SIG-M5 treated with dmso at 0.1 percent for 504 hours (cell line): ENCODE data around the gene CDK14.

Experiments used
- DNase-seq: peaks from one replicate; lab custom pipeline; 2025; ENCODE audit not compliant: unreplicated experiment; lab: John Stamatoyannopoulos, UW

The CDK14 gene

DNA sequence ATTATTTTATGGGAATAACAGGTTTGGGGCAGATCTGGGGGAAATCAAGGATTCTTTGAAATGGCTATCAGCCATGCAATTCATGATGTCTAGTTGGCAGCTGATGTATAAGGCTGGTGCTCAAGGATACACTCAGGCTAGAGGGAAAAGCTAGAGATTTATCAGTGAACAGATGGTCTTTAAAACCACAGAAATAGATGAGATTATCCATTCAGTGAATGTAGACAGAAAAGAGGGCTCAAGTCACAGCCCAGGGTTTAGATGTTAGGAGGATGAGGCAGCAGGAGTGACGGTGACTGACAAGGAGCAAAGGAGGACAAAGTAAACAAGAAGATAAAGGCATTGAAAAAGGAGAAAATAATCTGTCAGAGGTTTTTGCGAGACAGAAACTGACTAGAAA lies 238.7 kb downstream of the CDK14 start:
- no peak for DNase-seq

DNA sequence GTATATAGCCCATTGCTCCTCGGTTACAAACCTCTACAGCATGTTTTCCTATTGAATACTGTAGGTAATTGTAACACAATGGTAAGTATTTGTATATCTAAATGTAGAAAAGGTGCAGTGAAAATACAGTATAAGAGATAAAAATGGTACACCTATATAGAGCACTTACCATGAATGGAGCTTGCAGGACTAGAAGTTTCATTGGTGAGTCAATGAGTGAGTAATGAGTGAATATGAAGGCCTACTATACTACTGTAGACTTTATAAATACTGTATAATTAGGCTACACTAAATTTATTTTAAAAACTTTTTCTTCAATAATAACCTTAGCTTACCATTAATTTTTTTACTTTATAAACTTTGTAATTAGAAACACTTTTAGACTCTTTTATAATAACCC lies 239.7 kb downstream of the CDK14 start:
- DNase-seq = no peak

DNA sequence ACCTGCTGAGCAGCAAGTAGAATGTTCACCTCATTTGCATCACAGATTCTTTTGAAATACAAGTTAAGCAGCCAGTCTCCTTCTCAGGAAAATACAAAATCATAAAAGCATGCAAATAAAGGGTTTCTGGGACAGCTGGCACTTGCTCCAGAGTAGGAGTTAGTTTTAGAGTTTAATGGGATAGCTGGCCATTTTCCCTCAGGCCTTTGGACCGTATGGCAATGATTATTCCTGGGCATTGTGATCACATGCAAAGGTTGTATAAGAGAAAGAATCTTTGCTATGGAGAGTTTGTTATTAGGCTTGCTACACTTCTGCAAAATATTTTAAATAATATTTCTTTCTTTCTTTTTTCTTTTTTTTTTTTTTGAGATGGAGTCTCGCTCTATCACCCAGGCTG lies 240.8 kb downstream of the CDK14 start:
- no peak for DNase-seq

DNA sequence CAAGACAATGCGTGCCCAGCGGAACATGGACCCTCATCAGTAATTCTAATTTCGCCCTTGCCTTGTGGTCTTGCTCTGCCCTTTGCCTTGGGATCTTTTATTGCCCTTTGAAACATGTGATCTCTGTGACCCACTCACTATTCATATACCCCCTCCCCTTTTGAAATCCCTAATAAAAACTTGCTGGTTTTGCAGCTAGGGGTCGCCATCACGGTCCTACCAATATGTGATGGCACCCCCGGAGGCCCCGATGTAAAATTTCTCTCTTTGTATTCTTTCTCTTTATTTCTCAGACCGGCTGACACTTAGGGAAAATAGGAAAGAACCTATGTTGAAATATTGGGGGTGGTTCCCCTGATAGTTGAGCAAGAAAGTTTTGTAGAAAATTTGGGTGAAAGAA lies 242.7 kb downstream of the CDK14 start:
- DNase-seq = no peak

DNA sequence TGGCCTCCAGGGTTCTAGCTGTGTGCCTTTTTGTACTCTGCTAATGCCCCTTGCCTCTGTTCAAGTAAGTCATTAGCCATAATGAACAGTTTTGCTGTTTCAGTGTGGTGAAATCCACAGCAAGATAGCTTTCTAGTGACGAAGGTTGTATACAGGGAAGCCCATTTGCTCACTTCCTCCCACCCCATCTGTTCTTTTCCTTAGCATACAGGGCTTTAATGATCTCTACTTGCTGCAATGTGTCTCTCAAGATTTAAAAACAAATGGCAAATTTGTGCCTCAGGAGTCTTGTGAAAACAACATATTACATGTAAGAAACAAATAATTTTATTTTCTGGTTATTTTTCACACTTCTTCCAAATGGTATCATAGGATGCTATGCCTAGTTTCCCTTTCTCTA lies 243.2 kb downstream of the CDK14 start:
- no peak for DNase-seq

DNA sequence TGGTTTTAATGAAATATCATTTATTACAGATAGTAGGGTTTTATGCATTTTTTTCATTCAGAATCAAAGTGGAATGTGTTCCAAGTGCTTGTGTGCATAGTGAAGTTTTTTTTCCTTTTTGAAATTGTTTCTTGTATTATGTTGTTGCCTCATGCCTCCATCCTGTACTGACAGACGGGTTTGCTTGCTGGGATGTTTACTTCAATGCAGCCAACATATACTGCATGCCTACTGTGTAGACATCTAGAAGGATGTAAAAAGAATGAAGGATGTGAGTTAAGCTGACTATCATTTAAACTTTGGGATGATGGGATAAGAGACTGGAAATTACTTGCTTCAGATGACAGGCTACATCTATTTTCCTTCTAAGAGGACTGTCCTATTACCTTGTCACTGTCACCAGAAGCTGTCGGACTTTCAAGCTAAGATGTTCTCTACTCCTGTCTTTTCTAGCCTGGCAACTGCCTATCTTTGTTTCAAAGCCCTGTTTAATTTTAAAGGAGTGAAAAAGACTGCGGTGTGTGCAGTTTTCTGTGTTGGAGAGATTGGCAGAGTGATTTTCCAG lies 243.7 kb downstream of the CDK14 start:
- DNase-seq = no peak

DNA sequence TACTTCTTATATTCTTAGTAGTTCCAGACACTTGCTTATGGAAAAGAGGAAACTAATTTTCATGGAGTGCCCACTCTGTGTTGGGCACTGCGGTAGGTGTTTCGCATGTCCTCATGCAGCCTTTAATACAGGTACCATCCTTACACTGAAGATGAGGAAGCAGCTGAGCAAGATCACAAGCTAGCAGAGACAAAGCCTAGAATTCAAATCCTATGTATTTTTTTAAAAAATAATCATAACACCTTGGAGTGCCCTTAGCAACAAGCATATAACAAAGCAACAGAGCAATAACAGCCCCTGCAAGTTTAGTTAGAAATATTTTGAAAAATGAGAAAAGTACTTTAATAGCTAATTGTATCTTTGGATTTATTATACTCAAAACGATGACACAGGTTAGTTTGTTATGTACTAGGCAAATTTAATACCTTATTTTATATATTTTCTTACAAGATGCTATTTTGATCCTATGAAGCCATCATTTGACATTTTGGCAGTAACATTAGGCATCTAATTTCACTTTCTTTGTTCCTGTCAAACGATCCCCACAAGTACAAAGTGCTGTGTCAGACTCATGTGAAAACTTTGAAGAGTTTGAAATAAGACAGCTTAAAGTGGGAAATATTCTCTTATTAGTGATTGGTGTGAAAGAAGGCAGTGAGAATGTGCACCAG lies 245.8 kb downstream of the CDK14 start:
- DNase-seq = no peak

DNA sequence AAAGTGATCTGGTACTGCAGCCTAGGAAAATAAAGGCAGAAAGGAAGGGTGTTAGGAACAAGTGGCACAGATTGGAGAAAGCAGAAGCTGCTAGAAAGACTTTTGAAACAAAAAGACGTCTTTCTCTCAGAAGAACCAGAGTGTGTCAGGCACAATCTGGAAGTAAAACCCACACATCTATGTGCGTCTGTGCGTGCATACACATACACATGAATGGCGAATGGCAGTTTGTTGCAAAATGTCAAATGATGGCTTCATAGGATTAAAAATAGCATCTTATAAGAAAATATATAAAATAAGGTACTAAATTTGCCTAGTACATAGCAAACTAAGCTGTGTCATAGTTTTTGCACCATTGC lies 246.3 kb downstream of the CDK14 start:
- DNase-seq = no peak

DNA sequence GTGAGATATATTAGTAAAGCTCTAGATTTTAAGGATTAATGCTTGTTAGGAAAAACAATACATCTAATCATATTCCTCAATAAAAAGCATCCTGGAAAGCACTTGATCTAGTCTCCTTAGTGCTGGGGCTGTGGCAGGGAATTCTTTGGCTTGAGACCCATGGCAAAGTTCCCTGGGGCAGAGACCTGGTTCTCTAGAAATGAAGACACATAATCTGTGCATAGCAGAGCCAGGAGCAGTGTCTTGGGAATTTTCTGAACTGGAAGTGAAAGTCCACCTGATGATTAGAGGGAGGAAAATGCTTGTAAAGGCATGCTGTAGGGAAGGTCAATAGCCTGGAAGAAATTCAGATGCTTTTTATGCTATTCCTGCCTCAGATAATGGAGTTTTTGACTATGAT lies 247.4 kb downstream of the CDK14 start:
- DNase-seq = no peak

DNA sequence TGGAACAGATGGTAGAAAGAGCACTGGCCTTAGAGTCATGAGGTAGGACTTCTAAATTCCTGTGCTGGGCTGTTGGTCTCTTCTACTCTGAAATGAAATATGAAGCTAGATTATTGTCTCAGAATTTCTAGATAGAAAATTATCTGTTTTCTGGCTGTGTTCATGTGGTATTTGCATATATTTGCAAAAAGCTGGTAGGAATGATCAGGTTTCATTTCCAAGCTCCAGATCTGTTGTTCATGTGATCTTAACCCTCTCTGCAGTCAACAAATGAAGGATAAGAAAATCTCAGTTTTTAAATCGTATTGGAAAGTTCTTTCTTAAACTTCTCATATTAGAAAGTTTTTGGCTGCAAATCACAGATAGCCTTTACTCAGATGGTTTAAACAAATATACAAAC lies 248.3 kb downstream of the CDK14 start:
- no peak for DNase-seq

DNA sequence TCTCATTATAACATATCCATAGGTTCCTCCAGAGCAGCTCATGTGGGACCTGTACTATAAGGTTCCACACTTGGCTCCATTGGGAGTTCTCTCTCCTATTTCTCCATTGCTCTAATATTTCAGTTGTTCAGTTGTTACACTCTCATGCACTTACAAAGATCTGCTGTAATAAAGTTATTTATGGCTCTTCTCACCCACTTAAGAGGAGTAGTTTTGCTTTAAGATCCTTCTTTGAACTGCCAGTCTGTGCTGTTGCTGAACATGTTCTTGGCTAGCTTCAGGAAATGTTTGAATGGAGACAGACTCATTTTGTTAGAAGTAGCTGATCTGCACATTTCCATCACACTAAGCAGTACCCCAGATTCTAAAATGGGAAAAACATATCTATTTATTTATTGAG lies 250.1 kb downstream of the CDK14 start:
- DNase-seq = no peak

DNA sequence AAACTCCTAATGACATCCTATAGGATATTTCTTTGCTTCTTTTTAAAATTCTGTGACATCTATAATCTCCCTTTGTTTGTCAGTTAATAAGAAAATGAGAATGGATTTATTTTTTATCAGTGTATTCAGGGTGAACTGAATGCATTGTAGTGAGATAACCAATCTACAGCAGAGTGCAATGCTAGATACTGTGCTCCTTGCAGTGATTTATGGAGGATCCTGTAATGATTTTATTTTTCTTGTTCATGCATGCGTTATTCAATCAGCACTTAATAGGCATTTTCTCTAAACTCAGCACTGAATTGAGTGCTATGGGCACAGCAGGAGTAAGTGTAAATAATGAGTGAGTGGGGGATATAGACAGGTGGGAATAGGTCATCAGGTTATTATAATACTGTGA lies 253.9 kb downstream of the CDK14 start:
- no peak for DNase-seq

DNA sequence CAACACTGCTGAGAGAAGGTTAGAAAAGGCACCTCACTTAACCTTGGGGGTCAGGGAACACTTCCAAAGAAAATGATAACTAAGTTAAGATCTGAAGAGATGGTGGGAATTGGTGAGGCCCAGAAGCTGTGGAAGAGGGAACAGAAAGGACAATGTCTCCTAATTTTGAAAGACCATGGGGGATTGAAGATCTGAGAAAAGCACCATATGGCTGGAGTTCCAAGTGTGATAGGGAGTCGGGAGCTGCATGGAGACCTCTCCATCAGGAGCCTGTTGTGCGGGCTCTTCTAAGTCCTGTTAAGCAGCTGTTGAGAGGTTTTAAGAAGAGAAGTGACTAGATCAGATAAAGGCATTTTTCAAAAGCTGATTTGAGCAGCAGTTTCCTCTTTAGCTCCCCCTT lies 254.3 kb downstream of the CDK14 start:
- no peak for DNase-seq

DNA sequence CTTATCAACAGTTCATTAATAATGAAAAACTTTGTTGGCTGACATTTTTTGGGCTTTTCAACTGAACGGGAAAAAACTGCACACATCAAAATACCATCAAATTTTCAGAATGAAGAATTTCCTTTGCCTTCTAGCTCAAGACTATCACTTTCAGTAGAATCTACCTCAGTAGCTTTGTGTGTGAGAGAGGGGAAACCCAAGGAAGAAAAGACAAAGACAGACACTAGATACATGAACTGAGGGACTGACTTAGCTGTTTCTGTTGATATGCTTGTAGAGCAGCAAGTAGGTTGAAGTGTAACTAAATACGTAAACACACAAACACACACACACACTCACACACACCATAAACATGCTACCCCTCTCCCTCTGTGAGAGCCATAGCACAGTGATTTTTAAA lies 257.1 kb downstream of the CDK14 start:
- no peak for DNase-seq

DNA sequence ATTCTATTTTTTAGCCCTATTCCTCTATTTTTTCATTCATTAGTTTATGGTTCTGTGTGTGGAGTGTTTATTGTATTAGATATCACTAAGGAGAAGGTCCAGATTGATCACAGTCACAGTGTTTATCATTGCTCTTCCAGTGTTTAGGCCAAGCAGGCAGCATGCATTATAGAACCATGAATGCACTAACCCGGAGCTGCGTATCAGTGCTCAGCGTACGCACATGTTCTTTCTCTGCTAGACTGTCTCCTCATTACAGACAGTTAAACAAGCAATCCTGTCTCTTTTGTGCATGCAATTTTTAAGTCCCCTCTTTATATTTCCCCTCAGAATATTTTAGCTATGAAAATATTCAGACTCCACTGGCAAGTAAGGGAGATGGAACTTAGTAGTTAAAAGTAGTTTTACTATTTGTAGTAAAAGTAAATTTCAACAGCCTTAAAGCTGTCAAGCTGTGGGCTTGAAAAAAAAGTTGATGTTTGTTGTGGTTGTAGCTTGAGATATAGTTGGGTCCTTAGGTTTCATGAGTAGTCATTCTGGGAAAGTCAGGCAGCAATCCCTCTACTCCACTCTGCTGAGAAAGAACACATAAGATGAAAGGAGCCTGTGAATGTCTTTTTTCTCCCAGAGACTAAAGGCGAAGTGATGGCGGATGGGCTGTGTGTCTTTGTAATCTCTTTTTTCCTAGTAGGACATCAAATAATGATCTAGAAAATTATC lies 260.4 kb downstream of the CDK14 start:
- DNase-seq = no peak

DNA sequence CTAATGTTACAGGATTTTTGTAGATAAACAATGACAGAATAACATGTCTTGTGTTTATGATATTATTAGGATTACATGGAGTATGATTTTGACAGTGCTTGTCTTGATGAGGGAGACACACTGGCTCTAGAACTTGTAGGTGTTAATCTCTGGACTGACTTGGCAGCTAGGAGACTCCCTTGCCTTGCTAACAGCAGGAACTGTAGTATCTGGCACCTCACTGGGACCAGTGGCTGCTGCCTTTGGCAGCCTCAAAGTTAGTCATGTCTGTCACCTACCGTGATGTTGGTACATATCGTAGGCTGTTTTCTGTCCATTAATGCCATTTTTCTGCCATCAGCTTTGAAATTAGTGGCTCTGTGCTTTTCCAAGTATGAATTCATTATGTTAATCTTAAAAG lies 261.5 kb downstream of the CDK14 start:
- DNase-seq = no peak

DNA sequence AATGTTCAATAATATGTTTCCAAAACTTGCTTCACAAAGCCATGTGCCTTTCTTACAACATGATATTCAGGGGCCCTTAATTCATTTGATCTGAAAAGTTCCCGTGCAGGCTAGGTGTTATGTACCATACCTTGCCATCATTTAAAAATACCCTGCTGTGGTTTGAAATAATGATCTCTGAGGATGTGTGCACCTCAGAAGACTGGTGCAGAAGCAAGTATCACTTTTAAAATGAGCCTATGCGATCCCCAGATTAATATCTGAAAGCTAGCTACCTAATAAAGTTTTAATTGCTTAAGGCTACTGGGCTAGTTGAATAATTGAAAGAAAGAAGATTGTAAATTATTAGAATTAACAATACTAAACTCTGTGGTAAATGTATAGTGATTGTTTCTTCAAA lies 262.4 kb downstream of the CDK14 start:
- DNase-seq = no peak

DNA sequence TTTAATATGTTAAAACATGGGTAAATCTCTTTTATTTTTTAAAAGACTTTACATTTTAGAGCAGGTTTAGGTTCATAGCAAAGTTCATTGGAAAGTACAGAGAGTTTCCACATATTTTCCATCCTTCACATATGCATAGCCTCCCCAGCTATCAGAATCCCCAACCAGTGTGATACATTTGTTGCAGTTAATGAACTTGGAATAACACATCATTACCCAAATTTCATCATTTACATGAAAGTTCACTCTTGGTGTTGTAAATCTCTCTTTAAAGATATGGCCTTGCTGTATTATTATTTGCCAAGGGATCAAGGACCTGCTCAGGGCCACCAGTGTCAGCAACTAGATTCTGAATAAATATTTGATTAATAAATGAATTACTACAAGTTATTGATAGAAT lies 263.4 kb downstream of the CDK14 start:
- DNase-seq = no peak

DNA sequence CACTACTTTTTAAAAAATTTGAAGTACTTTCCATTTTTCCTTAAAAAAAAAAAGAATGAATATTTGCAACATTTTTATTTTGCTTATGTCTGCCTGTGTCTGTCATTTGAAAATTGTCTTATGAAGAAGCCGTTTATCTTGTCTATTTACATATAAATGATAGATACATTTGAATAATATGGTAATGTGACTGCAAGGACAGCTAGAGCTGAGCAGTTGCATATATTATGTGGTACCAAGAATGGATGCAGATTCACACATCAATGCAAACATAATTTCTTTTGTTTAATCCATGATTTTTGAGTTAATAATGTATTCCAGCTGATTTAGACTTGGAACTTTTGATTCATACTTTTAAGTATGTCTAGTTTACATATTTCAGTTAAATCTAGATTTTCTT lies 268.0 kb downstream of the CDK14 start:
- DNase-seq = no peak

DNA sequence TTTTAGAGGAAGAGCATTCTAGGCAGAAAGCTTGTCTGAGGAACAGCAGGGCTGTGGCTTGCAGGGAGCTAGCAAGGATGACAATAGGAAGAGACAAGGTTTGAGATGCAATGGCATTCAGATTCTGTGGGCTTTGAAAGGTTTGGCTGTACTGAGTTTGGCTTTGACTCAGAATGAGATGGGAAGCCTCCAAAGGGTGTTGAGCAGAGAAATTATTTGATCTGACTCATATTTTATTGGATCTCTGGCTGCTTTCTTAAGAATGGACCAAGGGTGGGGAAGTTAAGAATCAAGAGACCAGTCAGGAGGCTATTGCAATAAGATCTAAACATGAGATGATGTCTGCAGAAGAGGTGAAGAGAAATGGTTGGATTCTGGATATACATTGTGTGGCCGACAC lies 273.2 kb downstream of the CDK14 start:
- DNase-seq = no peak

DNA sequence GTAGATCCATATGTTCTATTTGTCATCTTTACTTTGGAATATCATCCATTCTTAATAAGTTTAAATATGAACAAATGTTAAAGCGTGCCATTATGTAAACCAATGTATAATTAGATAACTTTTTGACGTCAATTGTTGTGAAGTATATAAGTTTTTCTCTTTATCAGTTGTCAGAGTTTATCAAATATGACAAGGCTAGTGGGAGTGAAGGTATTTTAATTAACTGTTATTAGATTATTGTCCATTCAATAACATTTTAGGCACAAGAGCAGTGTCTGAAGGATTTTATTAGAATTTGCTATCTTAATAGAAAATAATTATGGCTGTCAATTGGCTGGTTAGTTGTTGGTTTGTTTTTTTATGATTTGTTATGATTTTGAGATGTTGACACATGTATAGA lies 280.6 kb downstream of the CDK14 start:
- no peak for DNase-seq

DNA sequence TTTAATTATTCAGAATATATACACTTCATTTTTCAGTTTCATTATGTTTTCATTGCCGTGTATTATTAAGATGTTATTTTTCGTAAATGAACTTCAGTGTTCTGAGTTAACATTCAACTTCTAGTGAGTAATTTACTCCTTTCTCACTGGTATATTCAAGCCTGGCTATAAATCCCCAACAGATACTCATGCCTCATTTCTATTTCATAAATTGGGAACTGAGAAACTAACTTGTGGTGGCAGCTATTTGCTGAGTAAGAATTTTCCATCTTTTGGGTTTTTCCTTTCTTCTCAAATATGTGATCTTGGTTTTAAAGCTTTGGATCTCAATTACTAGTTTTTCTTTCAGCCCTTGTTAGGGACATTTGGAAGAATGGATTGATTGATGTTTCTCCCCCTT lies 281.1 kb downstream of the CDK14 start:
- no peak for DNase-seq

DNA sequence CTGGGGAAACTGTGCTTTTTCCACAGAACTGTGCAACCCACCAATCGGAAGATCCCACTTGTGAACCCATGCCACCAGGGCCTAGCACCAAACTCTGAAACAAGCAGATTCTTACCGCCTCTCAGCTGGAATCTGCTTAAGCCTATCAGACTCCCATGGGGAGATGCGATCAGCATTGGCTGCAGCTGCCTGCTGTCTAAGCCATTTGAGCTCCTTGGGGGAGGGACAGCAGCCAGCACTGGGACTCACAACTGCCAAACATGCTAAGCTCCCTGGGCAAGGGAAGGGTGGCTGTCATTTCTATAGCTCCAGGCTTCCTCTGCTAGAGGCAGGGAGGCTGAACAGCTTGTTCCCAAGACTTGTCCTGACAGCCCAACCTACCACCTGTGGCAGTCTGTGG lies 283.8 kb downstream of the CDK14 start:
- no peak for DNase-seq
